Subcutaneous adipose tissue (tissue), 4 donors: ENCODE measurements around the gene SYCP2. TPM values are rescaled to one million over a fixed set of nuclear protein-coding genes. Genes with fewer than 3 reads are reported as not detected.

Experiments
- CTCF ChIP-seq: fragments of 450-650 bp; IDR thresholded peaks from one replicate; pipeline ENCODE4 v1.5.1; 2016; ENCODE audit warnings: low read depth, mild to moderate bottlenecking, control low read depth, antibody characterized with exemption, moderate library complexity
- total RNA-seq, 4 donors: library from RNA; depleted of rRNA; stranded (reverse); fragments of >200 nt; gene quantifications; one replicate each; pipeline ENCODE4 v1.1.0, GENCODE V29; 2016

Gene SYCP2
- total RNA-seq, 4 donors from 2014 or later = 3.1 to 7.8 (median 3.8) TPM

DNA sequence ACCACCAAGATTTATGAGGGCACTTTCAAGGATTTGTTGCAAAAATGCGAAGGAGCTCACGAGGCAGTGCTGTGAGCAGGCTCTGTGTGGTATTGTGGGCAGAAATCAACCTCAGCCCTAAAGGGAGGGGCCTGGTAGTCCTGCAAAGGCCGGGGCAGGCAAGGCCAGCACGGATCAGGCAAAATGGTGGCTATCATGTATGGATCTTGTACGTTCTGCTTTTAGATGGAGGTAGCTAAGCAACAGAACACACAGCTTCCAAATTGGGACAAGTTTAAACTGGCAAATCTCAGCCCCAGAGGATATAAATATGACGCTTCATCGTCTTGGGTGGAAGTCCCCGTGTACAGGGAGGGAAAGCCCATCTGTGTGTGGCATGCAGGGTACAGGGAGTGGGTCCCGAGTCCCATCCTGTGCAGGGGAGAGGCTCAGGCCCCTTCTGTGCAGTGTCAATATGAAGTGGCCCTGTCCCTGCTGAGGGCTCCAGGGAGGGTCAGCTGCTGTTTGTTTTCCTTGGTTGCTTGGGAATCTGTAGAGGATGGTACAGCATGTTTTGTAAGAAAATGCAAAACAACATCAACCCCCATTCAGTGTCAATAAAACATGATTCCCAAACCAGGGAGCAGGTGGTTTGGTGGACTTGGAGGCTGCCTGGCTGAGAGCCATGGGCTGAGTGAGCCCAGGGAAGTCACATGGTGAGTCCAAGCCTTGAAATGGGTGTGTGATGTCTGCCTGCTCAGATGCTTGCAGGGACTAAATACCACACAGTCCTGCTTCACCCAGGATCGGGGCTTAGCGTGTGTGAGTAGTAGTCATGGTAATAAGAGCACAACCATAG, 113.0 kb downstream of the SYCP2 start:
- no peak for TF ChIP-seq CTCF

GRCh38 chr20:59819496-59820203, 113.8 kb downstream of the SYCP2 start:
- TF ChIP-seq CTCF = no peak

DNA sequence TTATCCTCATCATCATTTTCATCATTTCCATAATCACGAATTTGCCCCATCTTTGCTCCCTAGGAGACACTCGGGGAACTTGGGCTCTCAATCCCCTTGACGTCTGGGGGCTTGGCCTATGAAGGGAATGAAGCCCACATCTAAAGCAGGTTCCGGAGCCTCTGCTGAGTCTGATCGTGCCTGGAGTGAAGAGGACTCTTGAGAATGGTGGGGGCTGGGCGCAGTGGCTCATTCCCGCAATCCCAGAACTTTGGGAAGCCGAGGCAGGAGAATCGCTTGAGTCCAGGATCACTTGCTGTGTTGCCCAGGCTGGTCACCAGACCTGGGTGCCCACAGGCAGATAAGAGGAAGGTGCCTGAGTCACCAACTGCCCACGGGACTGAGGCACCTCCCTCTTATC, 114.5 kb downstream of the SYCP2 start:
- no peak for TF ChIP-seq CTCF

- TF ChIP-seq CTCF = no peak
Measured at GRCh38 chr20:59817846-59818615, 115.4 kb downstream of the SYCP2 start.

- TF ChIP-seq CTCF = no peak
Measured at GRCh38 chr20:59817406-59817805, 116.0 kb downstream of the SYCP2 start.

DNA sequence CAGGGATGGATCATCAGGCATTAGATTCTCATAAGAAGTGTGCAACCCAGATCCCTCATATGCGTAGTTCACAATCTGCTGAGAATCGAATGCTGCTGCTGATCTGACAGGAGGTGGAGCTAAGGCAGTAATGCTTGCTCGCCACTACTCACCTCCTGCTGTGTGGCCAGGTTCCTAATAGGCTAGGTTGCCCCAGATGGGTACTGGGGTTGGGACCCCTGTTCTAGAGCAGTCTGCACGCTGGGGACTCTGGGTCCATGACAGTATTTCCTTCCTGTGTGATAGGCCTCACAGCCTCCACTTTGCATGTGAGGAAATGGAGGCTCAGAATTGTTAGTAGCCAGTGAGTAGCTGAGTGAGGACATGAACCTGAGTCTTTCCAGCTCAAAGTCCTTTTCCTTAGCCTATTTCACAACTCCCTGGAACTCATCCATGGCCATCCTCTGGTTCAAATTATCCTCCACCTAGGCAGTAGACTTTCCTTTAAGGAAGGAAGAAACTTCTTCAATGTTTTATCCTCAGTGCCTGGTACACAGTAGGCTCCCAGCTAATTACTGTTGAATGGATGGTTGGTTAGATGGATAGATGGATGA, 117.2 kb downstream of the SYCP2 start:
- TF ChIP-seq CTCF = no peak
